Stimulated activated naive CD8-positive, alpha-beta T cell treated with anti-CD3 and anti-CD28 coated beads, Interleukin-15, amount 100 ng/mL, for 72 hours (primary cell): ENCODE data around the gene ACTA1.
A peak's percentile ranks its signal among the peaks of the same experiment; 100 is the strongest.
"Not testable (repeated sequence)": the region's sequence is repeated elsewhere in the genome, so short reads cannot be mapped to it uniquely, and the experiment has no call there.

Experiments used
- ATAC-seq: fragments of 150-1000 bp; cut with Tn5 transposase; 2 replicates; pipeline ENCODE4 v1.10.0; 2021; ENCODE audit warnings: mild to moderate bottlenecking, moderate library complexity
- DNase-seq, 2 donors: peaks; one replicate each; pipeline ENCODE4 v3.0.0; 2021 to 2022
- H3K27ac Mint-ChIP-seq, 2 donors: one replicate each; pipeline ENCODE4 v1.8.0; 2022; ENCODE audit warnings: mild to moderate bottlenecking in 2 of 2, mixed read lengths in 2 of 2, moderate library complexity in 2 of 2
- H3K27me3 Mint-ChIP-seq: one replicate; pipeline ENCODE4 v1.8.0; 2022; ENCODE audit warnings: mixed read lengths
- H3K4me1 Mint-ChIP-seq: one replicate; pipeline ENCODE4 v1.8.0; 2022; ENCODE audit warnings: mild to moderate bottlenecking, mixed read lengths
- H3K4me3 Mint-ChIP-seq, 2 donors: one replicate each; pipeline ENCODE4 v1.8.0; 2022; ENCODE audit warnings: mild to moderate bottlenecking in 2 of 2, mixed read lengths in 2 of 2, moderate library complexity in 1 of 2
- H3K9me3 Mint-ChIP-seq, 2 donors: one replicate each; pipeline ENCODE4 v1.8.0; 2022; ENCODE audit warnings: mixed read lengths in 2 of 2

ACTA1 gene

GRCh38 chr1:229428256-229428655, 5.6 kb downstream of the ACTA1 start:
- DNase-seq (no peak), ATAC-seq (no peak)
- peaks cover 88% of the 10 kb centered on the region for H3K27me3 Mint-ChIP-seq
- H3K4me3 Mint-ChIP-seq = no peak overlapping the region
- no peak overlapping the region for H3K27ac Mint-ChIP-seq
- peaks cover 26% of the 10 kb centered on the region for H3K4me1 Mint-ChIP-seq
- H3K9me3 Mint-ChIP-seq = no peaks in the 10 kb centered on the region

- Mint-ChIP-seq H3K9me3 (no peaks in the 10 kb centered on the region), H3K27ac (no peak overlapping the region), H3K27me3 (peaks cover 81% of the 10 kb centered on the region), H3K4me1 (peaks cover 19% of the 10 kb centered on the region), H3K4me3 (no peak overlapping the region)
- no peak for ATAC-seq
- DNase-seq = no peak
Measured at GRCh38 chr1:229427572-229427971, 6.3 kb downstream of the ACTA1 start.

GRCh38 chr1:229425564-229426159, 8.2 kb downstream of the ACTA1 start:
- ATAC-seq = no peak
- no peak for DNase-seq
- no peak overlapping the region for H3K27ac Mint-ChIP-seq
- H3K27me3 Mint-ChIP-seq = peaks cover 65% of the 10 kb centered on the region
- no peak overlapping the region for H3K4me3 Mint-ChIP-seq
- H3K4me1 Mint-ChIP-seq = peaks cover under 1% of the 10 kb centered on the region
- no peaks in the 10 kb centered on the region for H3K9me3 Mint-ChIP-seq

DNA sequence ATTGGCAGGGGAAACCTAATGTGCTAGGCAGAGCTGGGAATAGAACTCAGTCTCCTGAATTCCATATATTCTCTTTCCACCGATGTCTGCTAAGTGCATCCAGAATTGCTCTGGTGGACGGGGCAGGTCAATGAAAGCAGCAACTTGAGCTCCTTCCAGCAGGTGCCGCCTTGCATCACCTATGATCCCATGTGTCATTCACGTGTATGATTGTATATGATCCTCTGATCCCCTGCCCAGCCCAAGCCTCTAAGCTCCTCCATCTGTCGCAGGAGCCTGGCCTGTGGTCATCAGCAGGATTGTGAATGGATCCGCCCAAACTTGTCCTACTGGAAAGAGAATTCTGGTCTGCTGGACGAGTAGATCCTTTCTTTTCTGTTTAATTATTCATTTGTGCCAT, 13.1 kb downstream of the ACTA1 start:
- DNase-seq (no peak), ATAC-seq (no peak)
- peaks cover 28% of the 10 kb centered on the region for H3K27me3 Mint-ChIP-seq
- no peaks in the 10 kb centered on the region for H3K9me3 Mint-ChIP-seq
- H3K4me1 Mint-ChIP-seq = no peaks in the 10 kb centered on the region
- no peak overlapping the region for H3K4me3 Mint-ChIP-seq
- H3K27ac Mint-ChIP-seq = no peak overlapping the region

DNA sequence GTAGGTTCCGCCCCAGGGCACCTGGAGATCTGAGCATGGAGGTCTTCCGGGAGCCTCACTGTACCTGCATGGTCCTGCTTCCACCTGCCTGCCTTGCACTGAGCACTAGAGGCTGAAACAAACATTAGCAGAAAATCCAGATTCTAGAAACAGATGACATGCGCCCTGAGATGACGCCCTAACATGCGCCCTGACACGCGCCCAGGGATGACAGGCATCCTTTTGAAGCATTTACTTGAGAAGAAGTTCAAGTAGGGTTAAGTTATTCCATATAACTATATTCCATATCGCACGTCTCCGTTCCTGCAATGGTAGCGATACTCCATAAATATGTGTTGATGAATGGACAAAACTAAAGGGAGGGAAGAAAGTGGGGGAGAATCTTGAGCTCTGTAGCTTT, 13.7 kb downstream of the ACTA1 start:
- Mint-ChIP-seq H3K9me3 (no peaks in the 10 kb centered on the region), H3K4me1 (no peaks in the 10 kb centered on the region), H3K27me3 (peaks cover 23% of the 10 kb centered on the region), H3K4me3 (no peak overlapping the region), H3K27ac (no peak overlapping the region)
- DNase-seq (no peak), ATAC-seq (no peak)

- not testable (repeated sequence) for H3K9me3 Mint-ChIP-seq, H3K27ac Mint-ChIP-seq, H3K4me1 Mint-ChIP-seq, H3K4me3 Mint-ChIP-seq, ATAC-seq, DNase-seq
- H3K27me3 Mint-ChIP-seq = peaks cover 10% of the 10 kb centered on the region
Measured at GRCh38 chr1:229418586-229418985, 15.3 kb downstream of the ACTA1 start.

DNA sequence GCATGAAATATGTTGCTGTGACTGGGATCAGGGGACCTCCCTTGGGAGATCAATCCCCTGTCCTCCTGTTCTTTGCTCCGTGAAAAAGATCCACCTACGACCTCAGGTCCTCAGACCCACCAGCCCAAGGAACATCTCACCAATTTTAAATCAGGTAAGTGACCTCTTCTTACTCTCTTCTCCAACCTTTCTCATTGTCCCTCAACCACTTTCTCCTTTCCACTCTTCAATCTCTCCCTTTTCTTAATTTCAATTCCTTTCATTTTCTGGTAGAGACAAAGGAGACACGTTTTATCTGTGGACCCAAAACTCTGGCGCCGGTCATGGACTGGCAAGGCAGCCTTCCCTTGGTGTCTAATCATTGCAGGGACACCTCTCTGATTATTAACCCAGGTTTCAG, 21.1 kb downstream of the ACTA1 start:
- Mint-ChIP-seq H3K4me1 (peaks cover 24% of the 10 kb centered on the region), H3K27me3 (peaks cover 33% of the 10 kb centered on the region)
- not testable (repeated sequence) for ATAC-seq, H3K27ac Mint-ChIP-seq, H3K4me3 Mint-ChIP-seq, DNase-seq, H3K9me3 Mint-ChIP-seq

DNA sequence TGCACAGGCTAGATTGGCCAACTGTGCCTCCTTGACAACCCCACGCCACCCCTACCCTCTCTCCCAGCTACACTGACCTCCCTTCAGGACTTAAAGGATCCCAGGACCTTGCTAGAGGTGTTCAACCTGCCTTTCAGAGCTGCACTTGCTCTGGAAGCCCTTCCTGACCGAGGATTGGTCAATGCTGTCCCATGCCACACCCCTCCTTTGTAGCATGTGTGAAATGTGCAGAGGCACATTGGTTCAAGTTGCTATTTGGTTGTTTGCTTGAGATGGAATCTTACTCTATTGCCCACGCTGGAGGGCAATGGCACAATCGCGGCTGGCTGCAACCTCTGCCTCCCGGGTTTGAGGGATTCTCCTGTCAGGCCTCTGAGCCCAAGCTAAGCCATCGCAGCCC, 21.8 kb downstream of the ACTA1 start:
- Mint-ChIP-seq H3K27ac (no peak overlapping the region), H3K4me3 (no peak overlapping the region), H3K27me3 (peaks cover 41% of the 10 kb centered on the region), H3K4me1 (peaks cover 31% of the 10 kb centered on the region), H3K9me3 (no peaks in the 10 kb centered on the region)
- DNase-seq (no peak), ATAC-seq (no peak)

DNA sequence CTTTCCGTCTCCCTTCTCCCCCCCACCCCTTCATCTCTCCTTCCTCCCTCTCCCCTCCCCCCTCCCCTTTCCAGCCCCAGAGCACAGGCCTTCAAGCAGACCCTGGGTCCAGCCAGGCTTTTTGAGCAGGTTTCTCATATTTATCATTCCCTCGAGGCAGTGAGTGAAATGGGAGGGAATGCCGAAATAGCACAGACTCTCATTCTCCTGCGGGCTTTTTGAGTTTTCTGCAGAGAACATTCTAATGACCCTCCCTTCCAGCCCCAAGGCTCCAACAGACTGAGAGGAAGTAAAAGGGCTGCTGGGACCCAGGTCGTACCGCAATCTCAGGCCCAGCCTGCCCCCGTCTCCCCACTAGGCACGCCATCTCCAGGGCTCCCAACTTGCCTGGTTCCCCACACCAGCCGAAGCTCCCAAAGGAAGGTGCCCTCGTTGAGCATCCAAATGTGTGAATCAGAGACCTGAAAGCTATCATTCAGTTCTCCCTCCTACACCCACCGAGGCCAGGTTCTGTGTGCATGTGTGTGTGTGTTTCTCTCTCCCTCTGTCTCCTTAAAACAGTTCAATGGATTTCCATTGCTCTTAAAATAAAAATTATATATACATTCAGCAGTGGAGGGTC, 22.3 kb downstream of the ACTA1 start:
- H3K27ac Mint-ChIP-seq = no peak overlapping the region
- DNase-seq (no peak), ATAC-seq (no peak)
- H3K4me1 Mint-ChIP-seq = peaks cover 36% of the 10 kb centered on the region
- no peaks in the 10 kb centered on the region for H3K9me3 Mint-ChIP-seq
- peaks cover 46% of the 10 kb centered on the region for H3K27me3 Mint-ChIP-seq
- no peak overlapping the region for H3K4me3 Mint-ChIP-seq

DNA sequence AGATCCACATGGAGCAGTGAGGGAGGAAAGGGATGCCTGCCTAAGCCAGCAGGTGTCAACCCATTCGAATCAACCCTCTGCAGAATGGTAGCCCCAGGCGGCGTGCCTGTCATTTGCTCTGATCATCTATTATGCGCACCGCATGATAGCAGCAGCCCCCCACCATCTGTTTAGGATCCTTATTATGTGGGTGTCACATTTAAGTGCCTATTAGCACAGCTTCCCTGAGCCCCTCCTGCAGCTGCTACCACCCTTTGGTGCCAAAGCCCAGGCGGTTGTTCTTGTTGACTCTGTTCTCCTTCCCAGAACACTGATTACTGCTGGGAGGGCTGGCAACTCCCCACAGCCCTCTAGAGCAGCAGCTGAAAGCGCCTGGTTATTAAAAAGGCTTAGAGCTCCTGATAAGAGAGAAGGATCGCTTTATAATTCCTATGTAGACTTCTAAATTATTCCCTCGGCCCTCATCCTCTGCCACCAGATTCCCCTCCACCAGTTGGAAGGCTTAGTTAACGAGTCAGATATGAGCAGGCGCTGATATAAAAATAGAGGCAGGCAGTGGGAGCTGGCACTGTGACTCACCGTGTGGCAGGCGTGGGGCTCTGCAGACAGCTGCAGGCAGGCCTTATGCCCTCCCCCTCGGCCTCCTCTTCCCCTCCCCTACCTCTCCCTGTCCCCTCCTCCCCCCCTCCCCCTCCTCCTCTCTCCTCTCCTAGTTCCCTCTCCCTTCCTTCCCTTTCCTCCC, 23.0 kb downstream of the ACTA1 start:
- peaks cover 52% of the 10 kb centered on the region for H3K27me3 Mint-ChIP-seq
- no peak overlapping the region for H3K27ac Mint-ChIP-seq
- DNase-seq (no peak), ATAC-seq (peak; percentile 66)
- no peaks in the 10 kb centered on the region for H3K9me3 Mint-ChIP-seq
- H3K4me1 Mint-ChIP-seq = peaks cover 38% of the 10 kb centered on the region
- no peak overlapping the region for H3K4me3 Mint-ChIP-seq

GRCh38 chr1:229410370-229410691, 23.6 kb downstream of the ACTA1 start:
- H3K27ac Mint-ChIP-seq = no peak overlapping the region

GRCh38 chr1:229409616-229410369, 24.1 kb downstream of the ACTA1 start:
- Mint-ChIP-seq H3K4me1 (peaks cover 38% of the 10 kb centered on the region), H3K9me3 (no peaks in the 10 kb centered on the region), H3K4me3 (no peak overlapping the region), H3K27me3 (peaks cover 62% of the 10 kb centered on the region), H3K27ac (no peak overlapping the region)
- no peak for DNase-seq
- no peak for ATAC-seq

More at GRCh38 chr1:229410370-229410691, 23.6 kb downstream of the ACTA1 start:
- peak; percentile 36 for ATAC-seq
- Mint-ChIP-seq H3K9me3 (no peaks in the 10 kb centered on the region), H3K4me1 (peaks cover 38% of the 10 kb centered on the region), H3K27me3 (peaks cover 57% of the 10 kb centered on the region), H3K4me3 (peak overlapping the region in 1 of 2 donors; percentile 30)
- no peak for DNase-seq

- ATAC-seq (no peak), DNase-seq (no peak)
- Mint-ChIP-seq H3K27me3 (peaks cover 73% of the 10 kb centered on the region), H3K4me1 (peaks cover 38% of the 10 kb centered on the region), H3K4me3 (no peak overlapping the region), H3K9me3 (no peaks in the 10 kb centered on the region), H3K27ac (no peak overlapping the region)
Measured at GRCh38 chr1:229408458-229409037, 25.3 kb downstream of the ACTA1 start.

GRCh38 chr1:229407206-229408026, 26.5 kb downstream of the ACTA1 start:
- peaks cover 84% of the 10 kb centered on the region for H3K27me3 Mint-ChIP-seq
- H3K27ac Mint-ChIP-seq = no peak overlapping the region
- DNase-seq = no peak
- no peaks in the 10 kb centered on the region for H3K9me3 Mint-ChIP-seq
- peaks cover 38% of the 10 kb centered on the region for H3K4me1 Mint-ChIP-seq
- ATAC-seq = peak; percentile 64
- H3K4me3 Mint-ChIP-seq = peak overlapping the region; percentile 69 to 79

DNA sequence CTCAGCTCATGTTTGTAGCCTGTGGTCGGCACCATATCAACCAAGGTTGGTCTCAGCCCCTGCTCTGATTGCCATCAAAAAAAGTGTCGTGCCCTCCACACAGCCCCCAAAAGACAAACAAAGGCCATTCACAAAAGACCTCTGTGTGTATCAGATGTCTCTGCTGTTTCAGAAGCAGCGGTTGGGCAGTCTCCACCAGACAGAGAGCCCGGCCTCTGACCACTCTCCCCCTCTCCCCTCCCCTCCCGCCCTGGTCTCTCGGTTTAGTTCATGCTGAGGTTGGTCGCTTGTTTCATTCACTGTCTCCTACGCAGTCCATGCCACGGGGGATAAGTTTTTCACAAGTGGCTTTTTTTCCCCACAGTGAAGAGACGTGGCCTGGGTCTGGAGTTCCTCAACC, 27.1 kb downstream of the ACTA1 start:
- Mint-ChIP-seq H3K9me3 (no peaks in the 10 kb centered on the region), H3K4me1 (peaks cover 38% of the 10 kb centered on the region), H3K4me3 (peak overlapping the region; percentile 69 to 79), H3K27me3 (peaks cover 90% of the 10 kb centered on the region), H3K27ac (no peak overlapping the region)
- DNase-seq = no peak
- no peak for ATAC-seq
